Dermis blood vessel endothelial cell (primary cell): Measurements from ENCODE around the gene PCBP1. TPM values are rescaled to one million over a fixed set of nuclear protein-coding genes. Genes with fewer than 3 reads are reported as not detected.
A peak's percentile ranks its signal among the peaks of the same experiment; 100 is the strongest.
"Not testable (repeated sequence)": the region's sequence is repeated elsewhere in the genome, so short reads cannot be mapped to it uniquely, and the experiment has no call there.

Experiments
- DNase-seq: peaks from one replicate; pipeline ENCODE4 v3.0.0; 2010
- total RNA-seq: library from RNA; depleted of rRNA; stranded (reverse); fragments of >200 nt; gene quantifications from 2 replicates; pipeline ENCODE4 v1.2.3, GENCODE V29; 2014

Gene PCBP1
- total RNA-seq, 1 donor from 2014 or later = 37.9 TPM

- DNase-seq = no peak
Observed at GRCh38 chr2:70101174-70101573, 13.9 kb downstream of the PCBP1 start.

- DNase-seq = not testable (repeated sequence)
Observed at GRCh38 chr2:70101686-70102085, 14.4 kb downstream of the PCBP1 start.

GRCh38 chr2:70102323-70102905, 15.1 kb downstream of the PCBP1 start:
- not testable (repeated sequence) for DNase-seq

GRCh38 chr2:70103531-70104061, 16.3 kb downstream of the PCBP1 start:
- no peak for DNase-seq

GRCh38 chr2:70104231-70105111, 17.2 kb downstream of the PCBP1 start:
- DNase-seq = no peak

- DNase-seq = not testable (repeated sequence)
Observed at GRCh38 chr2:70106138-70106537, 18.9 kb downstream of the PCBP1 start.

- DNase-seq = not testable (repeated sequence)
Observed at GRCh38 chr2:70110397-70110796, 23.1 kb downstream of the PCBP1 start.

GRCh38 chr2:70111752-70112591, 24.7 kb downstream of the PCBP1 start:
- no peak for DNase-seq

- DNase-seq = no peak
Observed at GRCh38 chr2:70113359-70114070, 26.2 kb downstream of the PCBP1 start.

GRCh38 chr2:70115646-70116442, 28.6 kb downstream of the PCBP1 start:
- DNase-seq = no peak

GRCh38 chr2:70116936-70117552, 29.8 kb downstream of the PCBP1 start:
- DNase-seq = no peak

GRCh38 chr2:70118798-70119454, 31.6 kb downstream of the PCBP1 start:
- peak; percentile 66 for DNase-seq

GRCh38 chr2:70121627-70122372, 34.5 kb downstream of the PCBP1 start:
- no peak for DNase-seq

- DNase-seq = no peak
Observed at GRCh38 chr2:70122470-70122869, 35.2 kb downstream of the PCBP1 start.

GRCh38 chr2:70123051-70123828, 36.0 kb downstream of the PCBP1 start:
- DNase-seq = no peak

GRCh38 chr2:70123829-70124116, 36.5 kb downstream of the PCBP1 start:
- DNase-seq = no peak

GRCh38 chr2:70124983-70125480, 37.8 kb downstream of the PCBP1 start:
- DNase-seq = peak; percentile 65

- no peak for DNase-seq
Observed at GRCh38 chr2:70125498-70125898, 38.2 kb downstream of the PCBP1 start.

- no peak for DNase-seq
Observed at GRCh38 chr2:70126413-70126812, 39.1 kb downstream of the PCBP1 start.
